WTC11 (cell line): ENCODE results near the gene BMPER.

Experiments used
- TF ChIP-seq, protein P1 (sequence below): fragments of 200-600 bp; IDR thresholded peaks from 2 replicates; pipeline ENCODE4 v1.8.0; 2022; ENCODE audit warnings: antibody characterized with exemption
- TF ChIP-seq, protein P2 (sequence below): sonication (generic); formaldehyde crosslinking; IDR thresholded peaks from 2 replicates; pipeline ENCODE4 v1.8.1; 2023; ENCODE audit warnings: mild to moderate bottlenecking, moderate library complexity, missing genetic modification reagents

DNA sequence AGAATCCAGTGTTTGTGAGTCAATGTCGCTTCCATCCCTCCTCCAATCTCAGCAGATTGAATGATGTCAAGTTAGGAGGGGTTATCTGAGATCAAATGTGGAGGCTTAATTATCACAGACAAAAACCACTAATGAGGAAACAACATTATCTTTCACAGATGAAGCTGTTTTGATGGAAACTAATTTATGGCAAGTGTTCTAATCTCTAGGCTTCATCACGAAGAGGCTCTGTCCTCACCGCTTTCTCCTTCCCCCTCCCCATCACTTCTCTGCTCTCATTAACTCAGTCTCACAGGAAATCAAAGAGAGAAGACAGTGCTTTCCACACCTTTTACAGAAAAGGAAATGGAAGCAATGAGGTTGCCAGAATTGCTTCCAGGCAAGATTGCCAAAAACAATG lies 283.7 kb downstream of the BMPER start:
- TF ChIP-seq, protein P1, sequence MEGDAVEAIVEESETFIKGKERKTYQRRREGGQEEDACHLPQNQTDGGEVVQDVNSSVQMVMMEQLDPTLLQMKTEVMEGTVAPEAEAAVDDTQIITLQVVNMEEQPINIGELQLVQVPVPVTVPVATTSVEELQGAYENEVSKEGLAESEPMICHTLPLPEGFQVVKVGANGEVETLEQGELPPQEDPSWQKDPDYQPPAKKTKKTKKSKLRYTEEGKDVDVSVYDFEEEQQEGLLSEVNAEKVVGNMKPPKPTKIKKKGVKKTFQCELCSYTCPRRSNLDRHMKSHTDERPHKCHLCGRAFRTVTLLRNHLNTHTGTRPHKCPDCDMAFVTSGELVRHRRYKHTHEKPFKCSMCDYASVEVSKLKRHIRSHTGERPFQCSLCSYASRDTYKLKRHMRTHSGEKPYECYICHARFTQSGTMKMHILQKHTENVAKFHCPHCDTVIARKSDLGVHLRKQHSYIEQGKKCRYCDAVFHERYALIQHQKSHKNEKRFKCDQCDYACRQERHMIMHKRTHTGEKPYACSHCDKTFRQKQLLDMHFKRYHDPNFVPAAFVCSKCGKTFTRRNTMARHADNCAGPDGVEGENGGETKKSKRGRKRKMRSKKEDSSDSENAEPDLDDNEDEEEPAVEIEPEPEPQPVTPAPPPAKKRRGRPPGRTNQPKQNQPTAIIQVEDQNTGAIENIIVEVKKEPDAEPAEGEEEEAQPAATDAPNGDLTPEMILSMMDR, result no peak
- TF ChIP-seq, protein P2, sequence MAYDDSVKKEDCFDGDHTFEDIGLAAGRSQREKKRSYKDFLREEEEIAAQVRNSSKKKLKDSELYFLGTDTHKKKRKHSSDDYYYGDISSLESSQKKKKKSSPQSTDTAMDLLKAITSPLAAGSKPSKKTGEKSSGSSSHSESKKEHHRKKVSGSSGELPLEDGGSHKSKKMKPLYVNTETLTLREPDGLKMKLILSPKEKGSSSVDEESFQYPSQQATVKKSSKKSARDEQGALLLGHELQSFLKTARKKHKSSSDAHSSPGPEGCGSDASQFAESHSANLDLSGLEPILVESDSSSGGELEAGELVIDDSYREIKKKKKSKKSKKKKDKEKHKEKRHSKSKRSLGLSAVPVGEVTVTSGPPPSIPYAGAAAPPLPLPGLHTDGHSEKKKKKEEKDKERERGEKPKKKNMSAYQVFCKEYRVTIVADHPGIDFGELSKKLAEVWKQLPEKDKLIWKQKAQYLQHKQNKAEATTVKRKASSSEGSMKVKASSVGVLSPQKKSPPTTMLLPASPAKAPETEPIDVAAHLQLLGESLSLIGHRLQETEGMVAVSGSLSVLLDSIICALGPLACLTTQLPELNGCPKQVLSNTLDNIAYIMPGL, result no peak
